GM12878 (cell line): ENCODE results near the gene CAMKMT. TPM values are rescaled to one million over a fixed set of nuclear protein-coding genes. Genes with fewer than 3 reads are reported as not detected.

Source experiments
- ATAC-seq: fragments of 200-7000 bp; cut with Tn5 transposase; 3 replicates; pipeline ENCODE4 v1.9.1; 2020; ENCODE audit warnings: mild to moderate bottlenecking, moderate library complexity
- BruUV-seq: library from RNA; stranded (reverse); fragments of 400-500 nt; replicated peaks from 2 replicates; lab custom pipeline; 2021; lab: Mats Ljungman, UMichigan
- CTCF ChIA-PET: fragments of 300-600 bp; sonication (Branson Sonifier 250); formaldehyde crosslinking; extraction: SDS; loops from one replicate; lab custom pipeline; 2021; ENCODE audit warnings: inconsistent platforms; lab: Yijun Ruan, JAX
- POLR2A ChIA-PET: fragments of 350-600 bp; formaldehyde crosslinking; extraction: SDS; loops from one replicate; lab custom pipeline; 2021; ENCODE audit warnings: inconsistent platforms; lab: Charles Lee
- RAD21 ChIA-PET: fragments of 300-600 bp; sonication (Branson Sonifier 250); formaldehyde crosslinking; loops from one replicate; lab custom pipeline; 2023; ENCODE audit warnings: antibody characterized with exemption; ENCODE audit not compliant: unreplicated experiment; lab: Charles Lee
- SMC1A ChIA-PET: fragments of 300-600 bp; sonication (Branson Sonifier 250); formaldehyde crosslinking; loops from one replicate; lab custom pipeline; 2023; ENCODE audit not compliant: unreplicated experiment, uncharacterized antibody; lab: Charles Lee
- DNase-seq: peaks from one replicate; pipeline ENCODE4 v3.0.0-alpha.2; 2011; ENCODE audit warnings: low read depth, low spot score
- FAIRE-seq: peaks from 3 replicates; lab custom pipeline; 2011; peaks lifted over from hg19 to GRCh38; lab: Jason Lieb, UNC
- H2AFZ ChIP-seq: 2 replicates; pipeline ENCODE4 v1.6.0; 2011; ENCODE audit warnings: low read depth, low read length, control low read depth; ENCODE audit not compliant: control insufficient read depth
- H3K27ac ChIP-seq: 2 replicates; pipeline ENCODE4 v1.5.1; 2011; ENCODE audit warnings: control low read depth; ENCODE audit not compliant: control insufficient read depth, insufficient read depth
- H3K27me3 ChIP-seq, 2 experiments: replicated peaks in 1 of 2; 2 replicates each; pipeline versions ENCODE4 v1.6.0 to v1.6.1; 2011; ENCODE audit warnings: low read length in 1 of 2; ENCODE audit not compliant: control insufficient read depth in 2 of 2, insufficient read depth in 2 of 2
- H3K36me3 ChIP-seq, 2 experiments: 2 replicates each; pipeline ENCODE4 v1.5.1; 2011; ENCODE audit warnings: low read length in 1 of 2; ENCODE audit not compliant: control insufficient read depth in 2 of 2, insufficient read depth in 2 of 2
- H3K4me1 ChIP-seq: 2 replicates; pipeline ENCODE4 v1.6.1; 2011; ENCODE audit warnings: mild to moderate bottlenecking, low read length, moderate library complexity, mixed read lengths; ENCODE audit not compliant: control insufficient read depth, insufficient read depth
- H3K4me2 ChIP-seq: 2 replicates; pipeline ENCODE4 v1.6.0; 2011; ENCODE audit warnings: control low read depth; ENCODE audit not compliant: control insufficient read depth, insufficient read depth
- H3K4me3 ChIP-seq: fragments of 200-600 bp; sonication (generic); 2 replicates; pipeline ENCODE4 v1.5.1; 2016
- H3K79me2 ChIP-seq: 2 replicates; pipeline ENCODE4 v1.6.0; 2011; ENCODE audit warnings: low read length; ENCODE audit not compliant: control insufficient read depth, insufficient read depth
- H3K9ac ChIP-seq: 2 replicates; pipeline ENCODE4 v1.8.0; 2011; ENCODE audit warnings: low read length, control low read depth, mixed read lengths; ENCODE audit not compliant: control insufficient read depth, insufficient read depth
- H3K9me3 ChIP-seq: replicated peaks from 3 replicates; pipeline ENCODE4 v1.5.1; 2011; ENCODE audit warnings: mild to moderate bottlenecking, low read length; ENCODE audit not compliant: control insufficient read depth, insufficient read depth
- H4K20me1 ChIP-seq: 2 replicates; pipeline ENCODE4 v1.6.0; 2011; ENCODE audit not compliant: control insufficient read depth, insufficient read depth
- IRF4 ChIP-seq: IDR thresholded peaks from 2 replicates; pipeline ENCODE4 v1.6.1; 2011; ENCODE audit warnings: low read depth, low read length
- KLF5 ChIP-seq: fragments of 450-650 bp; IDR thresholded peaks from 2 replicates; pipeline ENCODE4 v1.6.1; 2014; ENCODE audit warnings: mild to moderate bottlenecking; ENCODE audit not compliant: partially characterized antibody
- MEF2A ChIP-seq: IDR thresholded peaks from 2 replicates; pipeline ENCODE4 v1.6.1; 2011; ENCODE audit warnings: low read depth, mild to moderate bottlenecking, low read length, moderate library complexity; ENCODE audit not compliant: insufficient read depth
- MYC ChIP-seq: IDR thresholded peaks from 2 replicates; pipeline ENCODE4 v1.6.1; 2011; ENCODE audit warnings: mild to moderate bottlenecking, low read length, moderate library complexity, inconsistent platforms; ENCODE audit not compliant: insufficient read depth, insufficient replicate concordance, insufficient read length, severe bottlenecking
- NBN ChIP-seq: fragments of 450-650 bp; IDR thresholded peaks from 2 replicates; pipeline ENCODE4 v1.6.1; 2016
- NFIC ChIP-seq: IDR thresholded peaks from 2 replicates; pipeline ENCODE4 v1.6.1; 2012; ENCODE audit warnings: low read depth, mild to moderate bottlenecking, inconsistent platforms, low read length, moderate library complexity
- NR2F1 ChIP-seq: fragments of 450-650 bp; conservative IDR thresholded peaks from 2 replicates; pipeline ENCODE4 v1.6.1; 2017; ENCODE audit warnings: mild to moderate bottlenecking
- POLR2AphosphoS2 ChIP-seq: IDR thresholded peaks from 2 replicates; pipeline ENCODE4 v1.6.1; 2011; ENCODE audit warnings: low read depth, mild to moderate bottlenecking, low read length, improper control_type of control experiment, moderate library complexity
- RELB ChIP-seq: fragments of 450-650 bp; IDR thresholded peaks from 2 replicates; pipeline ENCODE4 v1.6.1; 2017; ENCODE audit warnings: low read depth, mild to moderate bottlenecking, moderate library complexity
- SMARCA5 ChIP-seq: fragments of 450-650 bp; IDR thresholded peaks from 2 replicates; pipeline ENCODE4 v1.6.1; 2017; ENCODE audit warnings: mild to moderate bottlenecking
- TAF1 ChIP-seq: IDR thresholded peaks from 2 replicates; pipeline ENCODE4 v1.6.1; 2011; ENCODE audit warnings: mild to moderate bottlenecking, low read depth, low read length, borderline replicate concordance
- YY1 ChIP-seq: IDR thresholded peaks from 2 replicates; pipeline ENCODE4 v1.6.1; 2011; ENCODE audit warnings: low read depth, mild to moderate bottlenecking, low read length
- ZNF207 ChIP-seq: fragments of 450-650 bp; IDR thresholded peaks from 2 replicates; pipeline ENCODE4 v1.6.1; 2014; ENCODE audit warnings: antibody characterized with exemption, mild to moderate bottlenecking, borderline replicate concordance
- ZNF24 ChIP-seq: fragments of 450-650 bp; IDR thresholded peaks from 2 replicates; pipeline ENCODE4 v1.6.1; 2017; ENCODE audit warnings: antibody characterized with exemption, mild to moderate bottlenecking
- ZNF687 ChIP-seq: fragments of 450-650 bp; IDR thresholded peaks from 2 replicates; pipeline ENCODE4 v1.6.1; 2017; ENCODE audit warnings: mild to moderate bottlenecking, moderate library complexity
- WGBS: methylation state at CpG from one replicate; pipeline ENCODE4 v1.1.6; 2016; ENCODE audit warnings: low lambda C conversion rate; ENCODE audit not compliant: insufficient replicate concordance, insufficient coverage; ENCODE audit errors: missing lambda C conversion rate; 5-methylcytosine and 5-hydroxymethylcytosine counted together
- in situ Hi-C: fragments of 300-500 bp; cut with MboI; formaldehyde crosslinking; loops from 9 replicates; pipeline ENCODE4 v1.14.3; 2018; ENCODE audit warnings: mixed read lengths
- intact Hi-C: fragments of 100-400 bp; cut with micrococcal nuclease; formaldehyde crosslinking; loops from one replicate; pipeline ENCODE4 v1.14.2; 2022; ENCODE audit not compliant: unreplicated experiment
- polyA plus RNA-seq, 11 experiments: library from polyadenylated mRNA; depleted of rRNA in 4 of 11; unstranded in 6 of 11; stranded (reverse) in 5 of 11; fragments of >200 nt; fragmentation: Nextera tagmentation in 4 of 11; fragmentation: Illumina TruSeq in 1 of 11; extraction: Ambion mirVana in 4 of 11; extraction: Trizol in 1 of 11; gene quantifications; 1 replicate in 1 of 11; 2 replicates in 10 of 11; pipeline versions ENCODE4 v1.2.1 to v1.2.3, GENCODE V29; 2011 to 2016; ENCODE audit warnings: inconsistent platforms in 2 of 11, missing spikeins in 2 of 11, low read depth in 1 of 11
- total RNA-seq, 4 experiments: library from RNA; depleted of rRNA in 3 of 4; stranded (reverse); fragments of >200 nt in 3 of 4; fragmentation: Illumina TruSeq in 1 of 4; extraction: Trizol in 1 of 4; gene quantifications; 2 replicates each; pipeline versions ENCODE4 v1.2.1 to v1.2.3, GENCODE V29; 2013 to 2021
- TF ChIP-seq, protein P1 (sequence below): fragments of 450-650 bp; IDR thresholded peaks from 2 replicates; pipeline ENCODE4 v1.6.1; 2017; ENCODE audit warnings: antibody characterized with exemption, mild to moderate bottlenecking, moderate library complexity

CAMKMT gene
- total and polyA plus RNA-seq, 10 of the 15 experiments (the other 5 are each of a cell fraction or from before 2014, with no cell fraction given), result 2.7 to 16.0 (median 11.8) TPM

- TF ChIP-seq, protein P1, sequence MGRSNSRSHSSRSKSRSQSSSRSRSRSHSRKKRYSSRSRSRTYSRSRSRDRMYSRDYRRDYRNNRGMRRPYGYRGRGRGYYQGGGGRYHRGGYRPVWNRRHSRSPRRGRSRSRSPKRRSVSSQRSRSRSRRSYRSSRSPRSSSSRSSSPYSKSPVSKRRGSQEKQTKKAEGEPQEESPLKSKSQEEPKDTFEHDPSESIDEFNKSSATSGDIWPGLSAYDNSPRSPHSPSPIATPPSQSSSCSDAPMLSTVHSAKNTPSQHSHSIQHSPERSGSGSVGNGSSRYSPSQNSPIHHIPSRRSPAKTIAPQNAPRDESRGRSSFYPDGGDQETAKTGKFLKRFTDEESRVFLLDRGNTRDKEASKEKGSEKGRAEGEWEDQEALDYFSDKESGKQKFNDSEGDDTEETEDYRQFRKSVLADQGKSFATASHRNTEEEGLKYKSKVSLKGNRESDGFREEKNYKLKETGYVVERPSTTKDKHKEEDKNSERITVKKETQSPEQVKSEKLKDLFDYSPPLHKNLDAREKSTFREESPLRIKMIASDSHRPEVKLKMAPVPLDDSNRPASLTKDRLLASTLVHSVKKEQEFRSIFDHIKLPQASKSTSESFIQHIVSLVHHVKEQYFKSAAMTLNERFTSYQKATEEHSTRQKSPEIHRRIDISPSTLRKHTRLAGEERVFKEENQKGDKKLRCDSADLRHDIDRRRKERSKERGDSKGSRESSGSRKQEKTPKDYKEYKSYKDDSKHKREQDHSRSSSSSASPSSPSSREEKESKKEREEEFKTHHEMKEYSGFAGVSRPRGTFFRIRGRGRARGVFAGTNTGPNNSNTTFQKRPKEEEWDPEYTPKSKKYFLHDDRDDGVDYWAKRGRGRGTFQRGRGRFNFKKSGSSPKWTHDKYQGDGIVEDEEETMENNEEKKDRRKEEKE, result no peak
- TF ChIP-seq MEF2A (no peak), RELB (no peak)
Observed at GRCh38 chr2:44453259-44453658, 91.5 kb downstream of the CAMKMT start (continued).

DNA sequence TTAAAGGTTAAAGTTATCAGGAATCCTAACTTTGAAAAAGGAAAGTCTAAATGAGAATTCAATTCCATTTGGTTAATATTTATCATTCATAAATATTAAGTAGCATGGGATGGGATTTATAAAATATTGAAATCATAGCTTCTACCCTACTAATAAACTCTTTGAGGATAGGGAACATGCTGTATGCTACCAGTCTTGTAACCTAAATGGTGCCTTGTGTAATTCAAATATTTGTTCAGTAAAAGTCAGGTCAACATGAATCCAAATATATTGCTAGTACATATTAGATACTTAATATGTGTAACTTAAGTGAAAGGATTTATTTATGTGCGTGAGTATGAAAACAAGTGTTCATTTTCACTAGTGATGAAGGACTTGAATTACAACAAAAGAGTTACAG is 94.1 kb downstream of the CAMKMT start:
- H3K4me1 ChIP-seq, result no peaks in the 10 kb centered on the region
- ATAC-seq (no peak), FAIRE-seq (no peak), DNase-seq (no peak)
- no peaks in the 10 kb centered on the region for H3K79me2 ChIP-seq
- CTCF ChIA-PET, result interaction anchor here (1.2 to 2.9 kb wide), 2 partner anchors 24 to 62 kb away, joined by 3 to 11 read pairs; no protein-coding TSS in a partner anchor
- POLR2A ChIA-PET, result no interaction called here
- in situ Hi-C loops (no loop called here), intact Hi-C loops (no loop called here)
- no peaks in the 10 kb centered on the region for H4K20me1 ChIP-seq
- no peak overlapping the region for H3K4me2 ChIP-seq
- H3K4me3 ChIP-seq, result no peak overlapping the region
- RAD21 ChIA-PET, result interaction anchor here (0.6 kb wide), 1 partner anchor 1704 kb away, joined by 4 read pairs; no protein-coding TSS in a partner anchor
- BruUV-seq, result no TSS peak
- no peak overlapping the region for H3K9ac ChIP-seq
- H3K36me3 ChIP-seq, result no peaks in the 10 kb centered on the region
- H3K27me3 ChIP-seq, result no peaks in the 10 kb centered on the region
- WGBS, result 92% methylated on average over 1 of the region's 1 CpG
- SMC1A ChIA-PET, result interaction anchor here (0.6 to 1.3 kb wide), 4 partner anchors 17 to 943 kb away, joined by 3 to 4 read pairs (median 3); no protein-coding TSS in a partner anchor
- H3K27ac ChIP-seq, result no peak overlapping the region
- no peak overlapping the region for H2AFZ ChIP-seq
- H3K9me3 ChIP-seq, result no peaks in the 10 kb centered on the region
- TF ChIP-seq POLR2AphosphoS2 (no peak), IRF4 (no peak), KLF5 (no peak), TAF1 (no peak), YY1 (no peak), SMARCA5 (no peak), NBN (no peak), MYC (no peak), ZNF207 (no peak), NR2F1 (no peak), ZNF24 (no peak), NFIC (no peak), ZNF687 (no peak)
